Body of pancreas (tissue), 4 donors: ENCODE results near the gene IFNAR1.

Experiments used
- POLR2A ChIP-seq, 3 donors: fragments of 450-650 bp; IDR thresholded peaks; one replicate each; pipeline ENCODE4 v1.6.1; 2016; ENCODE audit warnings: antibody characterized with exemption in 3 of 3, mild to moderate bottlenecking in 2 of 3
- TF ChIP-seq, protein P1 (sequence below), 7 experiments: fragments of 450-650 bp in 4 of 7; fragments of 200-600 bp in 3 of 7; sonication (generic) in 3 of 7; IDR thresholded peaks; one replicate each; pipeline ENCODE4 v1.5.1; 2016 to 2019; ENCODE audit warnings: antibody characterized with exemption in 7 of 7

DNA sequence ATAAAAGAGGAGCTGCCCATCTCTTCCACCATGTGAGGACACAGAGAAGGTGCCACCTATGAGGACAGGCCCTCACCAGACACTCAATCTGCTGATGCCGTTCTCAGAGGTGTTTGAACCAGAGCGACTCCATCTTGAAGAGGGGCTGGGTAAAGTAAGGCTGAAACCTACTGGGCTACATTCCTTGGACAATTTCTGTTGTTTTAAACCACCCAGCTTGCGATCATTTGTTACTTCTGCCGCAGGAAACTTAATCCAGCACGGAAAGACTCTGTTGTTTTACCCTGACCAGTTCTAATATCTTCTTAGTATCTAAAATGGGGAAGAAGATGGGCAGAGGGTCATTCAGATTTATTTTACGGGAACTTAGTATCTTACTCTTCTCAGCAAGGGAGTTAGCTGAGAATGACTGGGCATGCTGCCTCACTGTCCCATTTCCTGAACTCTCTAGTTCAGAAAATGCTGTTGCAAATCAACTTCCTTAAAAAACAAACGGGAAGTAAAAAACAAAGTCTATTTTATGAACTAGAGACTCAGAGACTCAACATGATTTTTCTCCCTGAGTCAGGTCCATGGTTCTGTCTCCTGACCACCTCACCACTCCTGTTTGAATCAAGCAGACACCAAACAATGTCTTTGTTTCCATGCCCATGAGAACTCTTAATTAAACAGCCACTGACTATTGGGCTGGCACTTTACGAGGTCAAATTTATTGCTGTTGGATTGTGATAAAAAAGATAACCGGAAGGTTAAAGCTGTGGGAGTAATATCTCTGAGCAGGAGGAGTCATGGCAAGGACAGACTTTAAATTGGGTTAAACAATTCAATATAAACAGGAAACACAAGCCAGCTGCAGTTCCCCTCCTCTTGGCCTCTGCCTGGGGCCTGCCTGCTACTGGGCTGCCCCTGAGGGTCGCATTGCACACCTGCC is 23.8 kb upstream of the IFNAR1 start:
- TF ChIP-seq, protein P1, sequence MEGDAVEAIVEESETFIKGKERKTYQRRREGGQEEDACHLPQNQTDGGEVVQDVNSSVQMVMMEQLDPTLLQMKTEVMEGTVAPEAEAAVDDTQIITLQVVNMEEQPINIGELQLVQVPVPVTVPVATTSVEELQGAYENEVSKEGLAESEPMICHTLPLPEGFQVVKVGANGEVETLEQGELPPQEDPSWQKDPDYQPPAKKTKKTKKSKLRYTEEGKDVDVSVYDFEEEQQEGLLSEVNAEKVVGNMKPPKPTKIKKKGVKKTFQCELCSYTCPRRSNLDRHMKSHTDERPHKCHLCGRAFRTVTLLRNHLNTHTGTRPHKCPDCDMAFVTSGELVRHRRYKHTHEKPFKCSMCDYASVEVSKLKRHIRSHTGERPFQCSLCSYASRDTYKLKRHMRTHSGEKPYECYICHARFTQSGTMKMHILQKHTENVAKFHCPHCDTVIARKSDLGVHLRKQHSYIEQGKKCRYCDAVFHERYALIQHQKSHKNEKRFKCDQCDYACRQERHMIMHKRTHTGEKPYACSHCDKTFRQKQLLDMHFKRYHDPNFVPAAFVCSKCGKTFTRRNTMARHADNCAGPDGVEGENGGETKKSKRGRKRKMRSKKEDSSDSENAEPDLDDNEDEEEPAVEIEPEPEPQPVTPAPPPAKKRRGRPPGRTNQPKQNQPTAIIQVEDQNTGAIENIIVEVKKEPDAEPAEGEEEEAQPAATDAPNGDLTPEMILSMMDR (IDR thresholded peaks at IDR 0.05), result no peak
- TF ChIP-seq POLR2A (IDR thresholded peaks at IDR 0.05), result no peak
